Measurements from ENCODE around the gene PTPRM. TPM values are rescaled to one million over a fixed set of nuclear protein-coding genes. Genes with fewer than 3 reads are reported as not detected.

Gene PTPRM
- total RNA-seq, 1 donor from 2014 or later = 4.5 TPM

DNA sequence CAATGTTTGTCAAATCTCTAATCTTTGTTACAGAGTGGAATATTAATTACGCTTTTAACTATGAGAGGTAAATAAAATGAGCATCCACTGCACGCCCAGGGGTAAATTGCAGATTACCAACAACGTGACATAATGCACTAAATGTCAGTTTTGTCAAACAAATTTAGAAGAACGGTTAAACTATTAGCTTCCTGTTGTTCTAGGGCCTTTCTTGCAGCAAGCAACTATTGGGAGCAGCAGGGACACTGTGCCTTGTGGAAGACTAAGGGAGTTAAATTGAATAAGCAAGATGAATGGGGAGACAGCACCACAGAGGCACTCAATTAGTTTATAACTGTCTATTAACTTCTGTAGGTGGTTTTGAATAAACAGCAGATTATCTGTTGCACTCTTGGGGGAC is 651.1 kb downstream of the PTPRM start:
- intact Hi-C loops (cut with micrococcal nuclease) = no loop called here
- Mint-ChIP-seq H3K27me3 (ENCODE audit: low read depth) (no peaks in the 10 kb centered on the region), H3K9me3 (no peaks in the 10 kb centered on the region), H3K36me3 (ENCODE audit: low read depth) (no peaks in the 10 kb centered on the region), H3K27ac (no peak overlapping the region), H3K4me1 (ENCODE audit: low read depth) (no peaks in the 10 kb centered on the region), H3K4me3 (ENCODE audit: low read depth) (no peak overlapping the region)
- DNase-seq (ENCODE audit: low spot score) = no peak

DNA sequence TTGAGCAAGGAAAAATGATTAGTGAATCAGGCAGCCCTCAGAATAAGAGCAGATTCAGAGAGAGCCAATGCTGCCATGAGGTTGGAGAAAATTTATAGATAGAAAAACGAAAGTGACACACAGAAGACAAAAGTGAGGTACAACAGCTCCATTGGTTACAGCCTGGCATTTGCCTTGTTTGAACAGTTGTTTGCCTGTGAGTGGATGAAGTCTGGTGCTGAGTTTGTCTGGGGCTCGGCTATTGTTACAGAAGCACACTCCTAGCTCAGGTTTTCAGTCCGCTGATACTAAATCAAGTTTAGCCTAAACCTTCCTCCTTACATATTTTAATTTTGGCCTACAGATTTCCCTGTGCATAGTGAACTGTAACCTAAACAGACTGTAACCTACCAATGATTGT is 654.3 kb downstream of the PTPRM start:
- DNase-seq (ENCODE audit: low spot score) = no peak
- Mint-ChIP-seq H3K36me3 (ENCODE audit: low read depth) (no peaks in the 10 kb centered on the region), H3K27ac (no peak overlapping the region), H3K9me3 (no peaks in the 10 kb centered on the region), H3K4me3 (ENCODE audit: low read depth) (no peak overlapping the region), H3K27me3 (ENCODE audit: low read depth) (no peaks in the 10 kb centered on the region), H3K4me1 (ENCODE audit: low read depth) (no peaks in the 10 kb centered on the region)
- intact Hi-C loops (cut with micrococcal nuclease) = no loop called here

DNA sequence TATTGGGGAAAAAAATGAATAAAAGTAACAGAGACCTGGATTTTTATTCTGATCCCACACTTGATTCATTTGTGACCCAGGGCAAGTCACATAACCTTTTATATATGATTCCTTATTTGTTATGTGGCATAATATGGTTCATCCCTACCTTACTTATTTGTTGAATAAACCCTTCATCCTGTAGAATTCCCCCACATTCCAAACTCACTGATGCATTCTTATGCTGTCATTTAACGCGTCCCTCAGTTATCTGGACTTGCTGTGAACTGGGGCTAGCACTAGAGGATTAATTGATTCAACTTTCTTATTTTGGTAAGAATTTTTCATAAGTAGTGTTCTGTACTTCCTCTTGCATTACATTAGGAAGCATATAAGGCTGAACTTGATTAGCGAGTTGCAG is 657.5 kb downstream of the PTPRM start:
- Mint-ChIP-seq H3K9me3 (no peaks in the 10 kb centered on the region), H3K27me3 (ENCODE audit: low read depth) (no peaks in the 10 kb centered on the region), H3K36me3 (ENCODE audit: low read depth) (no peaks in the 10 kb centered on the region), H3K4me3 (ENCODE audit: low read depth) (no peak overlapping the region), H3K27ac (no peak overlapping the region), H3K4me1 (ENCODE audit: low read depth) (no peaks in the 10 kb centered on the region)
- no peak for DNase-seq (ENCODE audit: low spot score)
- intact Hi-C loops (cut with micrococcal nuclease) = no loop called here

DNA sequence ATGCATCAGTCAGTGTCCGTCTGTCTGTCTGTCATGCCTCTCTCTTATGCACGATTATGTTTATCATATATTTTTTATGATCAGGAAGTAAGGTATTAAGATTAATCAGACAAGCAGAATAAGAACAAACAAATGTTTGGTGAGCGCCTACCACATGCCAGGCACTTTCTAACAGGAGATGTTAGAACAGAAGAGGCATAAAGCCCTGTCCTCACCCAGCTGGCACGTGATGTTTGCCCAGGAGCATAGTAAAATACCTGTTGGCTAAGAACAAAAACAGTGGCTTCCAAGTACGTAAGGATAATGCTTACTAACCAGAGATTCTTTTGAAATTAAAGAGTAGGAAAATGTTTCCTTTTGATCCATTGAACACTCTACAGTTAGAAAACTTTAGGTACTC is 661.9 kb downstream of the PTPRM start:
- Mint-ChIP-seq H3K27me3 (ENCODE audit: low read depth) (no peaks in the 10 kb centered on the region), H3K27ac (no peak overlapping the region), H3K4me3 (ENCODE audit: low read depth) (no peak overlapping the region), H3K36me3 (ENCODE audit: low read depth) (no peaks in the 10 kb centered on the region), H3K9me3 (no peaks in the 10 kb centered on the region), H3K4me1 (ENCODE audit: low read depth) (no peaks in the 10 kb centered on the region)
- intact Hi-C loops (cut with micrococcal nuclease) = no loop called here
- no peak for DNase-seq (ENCODE audit: low spot score)

DNA sequence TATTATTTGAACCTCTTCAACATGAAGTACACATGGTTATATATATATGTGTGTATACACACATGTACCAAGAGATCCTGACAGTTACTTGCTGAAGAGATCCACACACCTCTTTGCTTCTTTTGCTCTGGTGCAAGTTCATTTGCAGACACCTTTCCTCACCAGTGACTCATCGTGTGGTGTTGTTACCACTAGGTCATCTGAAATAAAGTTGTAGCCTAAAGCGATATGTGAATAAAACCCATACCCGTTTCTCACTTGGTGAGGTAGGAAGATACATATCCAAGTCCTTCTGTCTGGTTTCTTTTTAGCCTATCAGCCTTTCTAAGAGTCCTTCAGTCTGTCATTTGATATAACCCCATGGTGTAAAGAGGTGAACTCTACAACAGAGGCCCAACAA is 662.7 kb downstream of the PTPRM start:
- no peak overlapping the region for H3K27ac Mint-ChIP-seq
- no peaks in the 10 kb centered on the region for H3K27me3 Mint-ChIP-seq (ENCODE audit: low read depth)
- no peaks in the 10 kb centered on the region for H3K4me1 Mint-ChIP-seq (ENCODE audit: low read depth)
- H3K9me3 Mint-ChIP-seq = no peaks in the 10 kb centered on the region
- no peak overlapping the region for H3K4me3 Mint-ChIP-seq (ENCODE audit: low read depth)
- intact Hi-C loops (cut with micrococcal nuclease) = no loop called here
- H3K36me3 Mint-ChIP-seq (ENCODE audit: low read depth) = no peaks in the 10 kb centered on the region
- no peak for DNase-seq (ENCODE audit: low spot score)

DNA sequence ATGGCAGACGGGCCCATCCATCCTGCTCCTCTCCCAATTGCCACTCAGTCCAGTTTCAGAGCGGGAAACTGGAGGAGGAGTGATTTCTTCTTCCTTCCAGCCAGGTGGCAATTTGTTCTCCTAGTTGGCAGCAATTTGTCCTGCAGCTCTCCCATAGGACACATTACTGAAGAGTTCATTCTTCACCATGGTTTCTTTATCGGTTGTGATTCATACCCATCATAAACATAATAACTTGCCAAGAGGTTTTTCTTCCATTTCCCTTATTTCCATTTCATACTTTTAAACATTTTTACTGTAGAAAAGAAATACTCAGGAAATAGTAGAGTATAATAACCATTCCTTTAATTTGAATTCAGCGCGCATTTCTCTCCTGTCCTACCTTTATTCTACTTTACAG is 664.2 kb downstream of the PTPRM start:
- H3K27me3 Mint-ChIP-seq (ENCODE audit: low read depth) = no peaks in the 10 kb centered on the region
- intact Hi-C loops (cut with micrococcal nuclease) = no loop called here
- no peak overlapping the region for H3K27ac Mint-ChIP-seq
- no peak overlapping the region for H3K4me3 Mint-ChIP-seq (ENCODE audit: low read depth)
- DNase-seq (ENCODE audit: low spot score) = no peak
- no peaks in the 10 kb centered on the region for H3K9me3 Mint-ChIP-seq
- no peaks in the 10 kb centered on the region for H3K36me3 Mint-ChIP-seq (ENCODE audit: low read depth)
- no peaks in the 10 kb centered on the region for H3K4me1 Mint-ChIP-seq (ENCODE audit: low read depth)

DNA sequence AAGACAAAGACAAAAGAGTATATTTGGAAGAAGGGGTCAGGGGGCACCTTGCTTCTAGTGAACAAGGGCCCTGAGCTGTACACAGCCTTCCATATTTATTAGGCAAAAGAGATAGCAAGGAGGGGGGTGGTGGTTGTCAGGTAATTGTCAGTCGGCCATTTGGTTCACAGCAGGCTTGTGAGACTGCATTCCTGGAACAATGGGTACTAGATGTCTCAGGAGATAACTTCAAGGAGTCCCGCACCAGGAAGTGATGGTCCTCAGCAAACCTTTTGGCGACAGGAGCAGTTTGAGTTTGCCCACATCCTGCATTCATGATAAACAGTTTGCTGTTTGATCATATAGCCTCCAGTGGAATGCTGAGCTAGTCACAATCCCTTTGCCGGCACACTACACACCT is 665.7 kb downstream of the PTPRM start:
- DNase-seq (ENCODE audit: low spot score) = no peak
- Mint-ChIP-seq H3K27me3 (ENCODE audit: low read depth) (no peaks in the 10 kb centered on the region), H3K4me1 (ENCODE audit: low read depth) (no peaks in the 10 kb centered on the region), H3K27ac (no peak overlapping the region), H3K36me3 (ENCODE audit: low read depth) (no peaks in the 10 kb centered on the region), H3K9me3 (no peaks in the 10 kb centered on the region), H3K4me3 (ENCODE audit: low read depth) (no peak overlapping the region)
- intact Hi-C loops (cut with micrococcal nuclease) = no loop called here

DNA sequence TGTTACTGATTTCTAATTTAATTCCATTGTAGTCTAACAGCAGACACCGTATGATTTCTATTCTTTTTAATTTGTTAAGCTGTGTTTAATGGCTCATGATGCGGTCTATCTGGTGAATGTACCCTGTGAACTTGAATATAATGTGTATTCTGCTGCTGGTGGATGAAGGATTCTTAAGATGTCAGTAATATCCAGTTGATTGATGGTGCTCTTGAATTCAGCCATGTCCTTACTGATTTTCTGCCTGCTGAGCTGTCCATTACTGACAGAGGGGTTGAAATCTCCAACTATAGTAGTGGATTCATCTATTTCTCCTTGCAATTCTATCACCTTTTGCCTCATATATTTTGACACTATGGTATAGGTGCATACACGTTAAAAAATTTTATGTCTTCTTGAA is 668.8 kb downstream of the PTPRM start:
- H3K4me3 Mint-ChIP-seq (ENCODE audit: low read depth) = no peak overlapping the region
- H3K36me3 Mint-ChIP-seq (ENCODE audit: low read depth) = no peaks in the 10 kb centered on the region
- no peaks in the 10 kb centered on the region for H3K9me3 Mint-ChIP-seq
- intact Hi-C loops (cut with micrococcal nuclease) = no loop called here
- no peaks in the 10 kb centered on the region for H3K4me1 Mint-ChIP-seq (ENCODE audit: low read depth)
- no peak for DNase-seq (ENCODE audit: low spot score)
- no peak overlapping the region for H3K27ac Mint-ChIP-seq
- H3K27me3 Mint-ChIP-seq (ENCODE audit: low read depth) = no peaks in the 10 kb centered on the region

DNA sequence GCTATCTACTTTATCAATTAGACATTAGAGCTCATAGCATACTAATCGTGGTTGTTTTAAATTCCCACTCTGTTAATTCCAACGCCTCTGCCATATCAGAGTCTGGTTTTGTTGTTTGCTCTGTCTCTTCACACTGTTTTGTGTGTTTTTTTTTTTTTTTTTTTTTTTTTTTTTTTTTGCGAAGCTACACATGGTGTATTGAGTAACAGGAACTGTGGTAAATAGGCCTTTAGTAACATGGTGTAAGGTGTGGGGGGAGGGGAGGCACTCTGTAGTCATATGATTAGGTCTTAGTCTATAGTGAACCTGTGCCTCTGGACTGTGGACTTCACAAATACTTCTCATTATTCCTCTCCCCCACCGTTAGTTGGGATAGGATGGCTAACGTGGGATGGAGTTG is 671.4 kb downstream of the PTPRM start:
- intact Hi-C loops (cut with micrococcal nuclease) = no loop called here
- H3K4me3 Mint-ChIP-seq (ENCODE audit: low read depth) = no peak overlapping the region
- no peak overlapping the region for H3K27ac Mint-ChIP-seq
- H3K4me1 Mint-ChIP-seq (ENCODE audit: low read depth) = no peaks in the 10 kb centered on the region
- no peaks in the 10 kb centered on the region for H3K36me3 Mint-ChIP-seq (ENCODE audit: low read depth)
- no peak for DNase-seq (ENCODE audit: low spot score)
- no peaks in the 10 kb centered on the region for H3K27me3 Mint-ChIP-seq (ENCODE audit: low read depth)
- H3K9me3 Mint-ChIP-seq = no peaks in the 10 kb centered on the region

DNA sequence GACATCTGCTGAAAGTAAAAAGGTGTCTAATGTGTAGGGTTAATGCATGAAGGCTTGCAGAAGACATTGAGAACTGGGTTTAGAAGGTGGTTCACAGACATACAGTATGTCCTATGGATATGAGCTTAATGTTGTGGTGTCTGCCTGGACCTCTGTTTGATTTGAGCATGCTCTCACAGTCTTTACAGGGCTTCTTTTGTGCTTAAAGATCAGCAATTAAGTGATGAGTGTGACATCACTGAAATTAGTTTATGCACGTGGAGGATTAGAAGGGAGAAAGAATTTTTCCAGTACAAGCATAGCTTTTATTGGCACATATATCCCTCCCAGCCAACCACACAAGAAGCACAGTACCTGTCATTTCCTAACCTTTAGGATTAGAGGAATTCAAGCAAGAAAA is 674.6 kb downstream of the PTPRM start:
- H3K27me3 Mint-ChIP-seq (ENCODE audit: low read depth) = no peaks in the 10 kb centered on the region
- no peaks in the 10 kb centered on the region for H3K4me1 Mint-ChIP-seq (ENCODE audit: low read depth)
- no peak overlapping the region for H3K4me3 Mint-ChIP-seq (ENCODE audit: low read depth)
- no peak for DNase-seq (ENCODE audit: low spot score)
- no peaks in the 10 kb centered on the region for H3K36me3 Mint-ChIP-seq (ENCODE audit: low read depth)
- intact Hi-C loops (cut with micrococcal nuclease) = no loop called here
- no peaks in the 10 kb centered on the region for H3K9me3 Mint-ChIP-seq
- no peak overlapping the region for H3K27ac Mint-ChIP-seq

DNA sequence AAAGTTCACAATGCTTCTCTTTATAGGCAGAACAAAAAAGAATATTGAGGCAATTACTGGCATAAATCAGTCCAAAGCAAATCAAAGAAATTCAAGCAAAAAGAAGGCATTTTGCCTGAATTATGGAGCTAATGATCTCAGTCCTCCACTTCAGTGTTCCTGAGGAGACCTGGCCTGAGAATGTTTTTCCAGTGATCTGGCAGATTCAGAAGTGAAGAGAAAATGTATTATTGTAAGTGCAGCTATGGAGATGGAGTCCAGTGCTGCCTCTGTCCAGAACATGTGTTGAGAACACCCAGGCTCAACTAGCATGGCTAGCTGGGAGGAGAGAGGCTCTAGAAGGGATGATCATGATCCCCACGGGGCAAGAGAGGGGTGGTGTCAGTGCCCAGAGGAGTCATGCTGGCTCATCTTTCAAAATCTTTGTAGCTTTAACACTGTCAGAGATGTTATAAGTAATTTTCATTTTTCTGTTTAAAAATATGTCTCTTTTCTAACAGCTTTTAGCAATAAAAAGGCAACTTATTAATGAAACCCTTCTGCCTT is 675.1 kb downstream of the PTPRM start:
- H3K9me3 Mint-ChIP-seq = no peaks in the 10 kb centered on the region
- no peaks in the 10 kb centered on the region for H3K27me3 Mint-ChIP-seq (ENCODE audit: low read depth)
- no peak for DNase-seq (ENCODE audit: low spot score)
- intact Hi-C loops (cut with micrococcal nuclease) = no loop called here
- H3K27ac Mint-ChIP-seq = no peak overlapping the region
- no peak overlapping the region for H3K4me3 Mint-ChIP-seq (ENCODE audit: low read depth)
- no peaks in the 10 kb centered on the region for H3K36me3 Mint-ChIP-seq (ENCODE audit: low read depth)
- H3K4me1 Mint-ChIP-seq (ENCODE audit: low read depth) = no peaks in the 10 kb centered on the region

DNA sequence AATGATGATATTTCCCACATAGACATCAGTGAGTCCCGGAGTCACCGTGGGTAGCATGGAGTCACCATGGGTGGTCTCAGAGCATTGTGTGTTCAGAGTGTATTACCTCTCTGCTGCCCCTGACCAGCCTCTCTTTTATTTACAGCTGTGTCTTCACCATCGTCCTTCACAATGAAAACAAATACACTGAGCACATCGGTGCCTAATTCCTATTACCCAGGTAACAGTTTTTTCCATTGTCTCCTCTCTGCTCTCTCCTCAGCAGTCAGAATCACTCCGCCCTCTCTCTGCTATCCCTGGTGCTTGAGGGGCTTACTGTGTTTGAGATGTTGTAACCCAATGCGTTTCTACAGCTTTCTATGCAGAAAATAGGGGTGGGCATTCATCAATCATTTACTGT is 680.6 kb downstream of the PTPRM start:
- no peak for DNase-seq (ENCODE audit: low spot score)
- Mint-ChIP-seq H3K36me3 (ENCODE audit: low read depth) (no peaks in the 10 kb centered on the region), H3K9me3 (no peaks in the 10 kb centered on the region), H3K27ac (no peak overlapping the region), H3K4me1 (ENCODE audit: low read depth) (no peaks in the 10 kb centered on the region), H3K4me3 (ENCODE audit: low read depth) (no peak overlapping the region), H3K27me3 (ENCODE audit: low read depth) (no peaks in the 10 kb centered on the region)
- intact Hi-C loops (cut with micrococcal nuclease) = no loop called here

DNA sequence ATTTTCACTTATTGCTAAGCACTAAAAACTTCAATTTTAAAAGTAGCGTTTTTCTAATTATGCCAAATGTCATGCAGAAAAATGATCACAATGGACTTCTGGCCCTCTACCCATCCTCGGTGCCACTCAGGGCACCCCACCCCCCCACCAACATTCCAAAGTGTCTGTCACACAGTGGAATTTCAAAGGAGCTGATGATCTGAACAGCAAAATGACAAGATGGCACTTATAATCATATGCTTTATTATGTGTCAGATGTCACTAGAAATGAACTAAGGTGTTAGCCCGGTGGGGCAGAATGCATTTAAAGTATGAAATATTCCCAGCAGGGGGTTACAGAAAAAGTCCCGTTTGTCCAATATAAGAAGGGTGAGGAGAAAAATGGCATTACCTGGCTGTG is 681.5 kb downstream of the PTPRM start:
- H3K27me3 Mint-ChIP-seq (ENCODE audit: low read depth) = no peaks in the 10 kb centered on the region
- H3K4me3 Mint-ChIP-seq (ENCODE audit: low read depth) = no peak overlapping the region
- intact Hi-C loops (cut with micrococcal nuclease) = no loop called here
- no peak for DNase-seq (ENCODE audit: low spot score)
- H3K9me3 Mint-ChIP-seq = no peaks in the 10 kb centered on the region
- no peak overlapping the region for H3K27ac Mint-ChIP-seq
- H3K4me1 Mint-ChIP-seq (ENCODE audit: low read depth) = no peaks in the 10 kb centered on the region
- no peaks in the 10 kb centered on the region for H3K36me3 Mint-ChIP-seq (ENCODE audit: low read depth)

DNA sequence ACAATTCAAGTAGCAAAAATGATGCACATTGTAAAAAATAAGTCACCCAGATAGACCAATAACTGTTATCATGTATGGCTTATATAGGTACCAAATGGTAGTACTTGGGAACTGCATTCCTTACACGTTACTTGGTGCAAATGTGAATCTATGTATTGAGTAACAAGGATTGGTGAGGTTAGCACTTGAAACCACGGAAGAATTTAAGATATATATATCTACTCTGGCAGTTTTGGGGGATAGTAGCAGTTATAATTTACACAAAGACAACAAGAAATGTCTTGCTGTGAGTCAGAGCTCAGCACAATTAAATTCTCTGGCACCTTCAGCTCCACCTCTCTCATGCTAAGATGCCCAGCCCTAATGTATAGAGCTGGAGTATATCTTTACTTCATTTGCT is 682.7 kb downstream of the PTPRM start:
- Mint-ChIP-seq H3K27ac (no peak overlapping the region), H3K9me3 (no peaks in the 10 kb centered on the region), H3K4me3 (ENCODE audit: low read depth) (no peak overlapping the region), H3K27me3 (ENCODE audit: low read depth) (no peaks in the 10 kb centered on the region), H3K4me1 (ENCODE audit: low read depth) (no peaks in the 10 kb centered on the region), H3K36me3 (ENCODE audit: low read depth) (no peaks in the 10 kb centered on the region)
- intact Hi-C loops (cut with micrococcal nuclease) = no loop called here
- DNase-seq (ENCODE audit: low spot score) = no peak

Data from activated T-helper 2 cell treated with anti-CD3 and anti-CD28 coated beads, Interferon-gamma antibody, Interleukin-2, Interleukin-4, amounts not matched to agents 10 μg/mL and 5 μg/mL and 100 μg/mL, durations not matched to agents 14 hours and 24 hours and 36 hours (primary cell).